PFSK-1 (cell line): Measurements from ENCODE around the gene PSME2.

Experiments used
- FOXP2 ChIP-seq: optimal IDR thresholded peaks from 2 replicates; pipeline ENCODE3; 2011; ENCODE audit warnings: borderline replicate concordance, control low read depth, inconsistent platforms; ENCODE audit not compliant: insufficient read depth; ENCODE audit errors: extremely low read length, extremely low read depth
- POLR2AphosphoS5 ChIP-seq: IDR thresholded peaks from 2 replicates; pipeline ENCODE4 v1.6.1; 2012; ENCODE audit warnings: low read depth, mild to moderate bottlenecking, control low read depth, low read length, moderate library complexity
- SIN3A ChIP-seq: IDR thresholded peaks from 2 replicates; pipeline ENCODE4 v1.6.1; 2012; ENCODE audit warnings: mild to moderate bottlenecking, low read length, moderate library complexity, borderline replicate concordance; ENCODE audit not compliant: insufficient read depth
- TAF1 ChIP-seq: IDR thresholded peaks from 2 replicates; pipeline ENCODE4 v1.6.1; 2012; ENCODE audit warnings: low read length, control low read depth, borderline replicate concordance; ENCODE audit not compliant: insufficient read depth
- TF ChIP-seq, protein P1 (sequence below), 2 experiments: IDR thresholded peaks; 2 replicates each; pipeline versions ENCODE4 v1.6.1 to v1.8.0; 2011 to 2012; ENCODE audit warnings: low read depth in 2 of 2, low read length in 2 of 2, control low read depth in 1 of 2, inconsistent platforms in 1 of 2, mild to moderate bottlenecking in 1 of 2, moderate library complexity in 1 of 2; ENCODE audit not compliant: insufficient read depth in 1 of 2

The PSME2 gene

DNA sequence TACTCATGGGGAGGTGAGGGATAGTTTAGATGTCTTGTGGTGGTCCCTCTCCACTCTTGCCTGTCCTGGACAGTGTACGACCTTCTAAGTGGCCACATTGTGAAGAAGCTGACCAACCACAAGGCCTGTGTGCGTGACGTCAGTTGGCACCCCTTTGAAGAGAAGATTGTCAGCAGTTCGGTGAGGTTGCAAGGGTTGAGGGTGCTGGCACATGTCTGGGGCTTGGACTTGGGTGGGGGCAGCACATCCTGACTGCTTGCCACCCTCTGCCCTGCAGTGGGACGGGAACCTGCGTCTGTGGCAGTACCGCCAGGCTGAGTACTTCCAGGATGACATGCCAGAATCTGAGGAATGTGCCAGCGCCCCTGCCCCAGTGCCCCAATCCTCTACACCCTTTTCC, 23.5 kb downstream of the PSME2 start:
- TF ChIP-seq SIN3A (no peak), FOXP2 (no peak), POLR2AphosphoS5 (no peak), TAF1 (no peak)
- TF ChIP-seq, protein P1, sequence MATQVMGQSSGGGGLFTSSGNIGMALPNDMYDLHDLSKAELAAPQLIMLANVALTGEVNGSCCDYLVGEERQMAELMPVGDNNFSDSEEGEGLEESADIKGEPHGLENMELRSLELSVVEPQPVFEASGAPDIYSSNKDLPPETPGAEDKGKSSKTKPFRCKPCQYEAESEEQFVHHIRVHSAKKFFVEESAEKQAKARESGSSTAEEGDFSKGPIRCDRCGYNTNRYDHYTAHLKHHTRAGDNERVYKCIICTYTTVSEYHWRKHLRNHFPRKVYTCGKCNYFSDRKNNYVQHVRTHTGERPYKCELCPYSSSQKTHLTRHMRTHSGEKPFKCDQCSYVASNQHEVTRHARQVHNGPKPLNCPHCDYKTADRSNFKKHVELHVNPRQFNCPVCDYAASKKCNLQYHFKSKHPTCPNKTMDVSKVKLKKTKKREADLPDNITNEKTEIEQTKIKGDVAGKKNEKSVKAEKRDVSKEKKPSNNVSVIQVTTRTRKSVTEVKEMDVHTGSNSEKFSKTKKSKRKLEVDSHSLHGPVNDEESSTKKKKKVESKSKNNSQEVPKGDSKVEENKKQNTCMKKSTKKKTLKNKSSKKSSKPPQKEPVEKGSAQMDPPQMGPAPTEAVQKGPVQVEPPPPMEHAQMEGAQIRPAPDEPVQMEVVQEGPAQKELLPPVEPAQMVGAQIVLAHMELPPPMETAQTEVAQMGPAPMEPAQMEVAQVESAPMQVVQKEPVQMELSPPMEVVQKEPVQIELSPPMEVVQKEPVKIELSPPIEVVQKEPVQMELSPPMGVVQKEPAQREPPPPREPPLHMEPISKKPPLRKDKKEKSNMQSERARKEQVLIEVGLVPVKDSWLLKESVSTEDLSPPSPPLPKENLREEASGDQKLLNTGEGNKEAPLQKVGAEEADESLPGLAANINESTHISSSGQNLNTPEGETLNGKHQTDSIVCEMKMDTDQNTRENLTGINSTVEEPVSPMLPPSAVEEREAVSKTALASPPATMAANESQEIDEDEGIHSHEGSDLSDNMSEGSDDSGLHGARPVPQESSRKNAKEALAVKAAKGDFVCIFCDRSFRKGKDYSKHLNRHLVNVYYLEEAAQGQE (IDR thresholded peaks at IDR 0.05; ENCODE audit: insufficient read depth in 1 of 2, low read depth in 2 of 2, low read length in 2 of 2) = no peak

DNA sequence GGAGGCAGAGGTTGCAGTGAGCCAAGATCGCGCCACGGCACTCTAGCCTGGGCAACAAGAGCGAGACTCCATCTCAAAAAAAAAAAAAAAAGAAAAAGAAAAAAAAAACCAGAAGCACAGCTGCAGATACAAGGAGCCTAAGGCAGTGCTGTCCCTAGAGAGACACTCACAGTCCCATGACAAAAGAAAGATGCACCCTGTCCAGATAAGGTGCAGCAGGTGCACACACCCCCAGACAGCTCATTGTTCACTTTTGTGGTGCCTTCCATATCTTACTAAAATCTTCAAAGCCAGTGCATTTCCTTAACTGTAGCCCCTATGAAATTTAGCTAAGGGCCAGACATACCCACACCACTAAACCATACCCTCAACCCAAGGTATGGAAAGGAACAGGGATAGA, 24.0 kb downstream of the PSME2 start:
- TF ChIP-seq SIN3A = no peak
- TF ChIP-seq, protein P1 (IDR thresholded peaks at IDR 0.05; ENCODE audit: insufficient read depth in 1 of 2, low read depth in 2 of 2, low read length in 2 of 2) = no peak
- no peak for TF ChIP-seq FOXP2
- no peak for TF ChIP-seq POLR2AphosphoS5
- no peak for TF ChIP-seq TAF1

DNA sequence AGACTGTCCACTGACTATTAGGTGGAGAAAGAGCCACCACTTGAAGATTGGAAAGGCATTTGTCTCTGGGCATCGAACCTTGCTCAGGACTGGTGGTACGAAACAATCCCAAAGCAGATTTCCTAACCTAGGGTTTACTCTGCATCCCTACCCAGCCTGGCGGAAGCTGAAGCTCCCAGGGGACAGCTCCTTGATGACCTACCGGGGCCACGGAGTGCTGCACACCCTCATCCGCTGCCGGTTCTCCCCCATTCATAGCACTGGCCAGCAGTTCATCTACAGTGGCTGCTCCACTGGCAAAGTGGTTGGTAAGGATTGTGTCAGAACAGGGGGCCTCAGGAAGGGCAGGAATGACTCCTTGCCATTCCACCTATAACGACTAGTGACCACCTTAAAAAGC, 25.2 kb downstream of the PSME2 start:
- TF ChIP-seq, protein P1 (IDR thresholded peaks at IDR 0.05; ENCODE audit: insufficient read depth in 1 of 2, low read depth in 2 of 2, low read length in 2 of 2) = no peak
- no peak for TF ChIP-seq POLR2AphosphoS5
- TF ChIP-seq SIN3A = no peak
- TF ChIP-seq TAF1 = no peak
- TF ChIP-seq FOXP2 = no peak

DNA sequence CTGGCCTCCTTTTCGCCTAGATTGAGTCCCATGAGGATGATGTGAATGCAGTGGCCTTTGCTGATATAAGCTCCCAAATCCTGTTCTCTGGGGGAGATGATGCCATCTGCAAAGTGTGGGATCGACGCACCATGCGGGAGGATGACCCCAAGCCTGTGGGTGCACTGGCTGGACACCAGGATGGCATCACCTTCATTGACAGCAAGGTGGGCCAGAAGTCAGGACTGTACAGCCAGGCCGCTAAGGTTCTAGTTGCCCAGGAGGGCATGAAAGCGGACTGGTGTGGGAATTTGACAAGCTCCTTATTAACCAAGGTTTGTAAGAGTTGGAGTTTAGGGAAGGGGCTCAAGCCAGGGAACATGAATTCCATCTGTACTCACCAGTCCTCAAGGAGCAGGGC, 26.7 kb downstream of the PSME2 start:
- TF ChIP-seq, protein P1 (IDR thresholded peaks at IDR 0.05; ENCODE audit: insufficient read depth in 1 of 2, low read depth in 2 of 2, low read length in 2 of 2) = no peak
- no peak for TF ChIP-seq FOXP2
- TF ChIP-seq POLR2AphosphoS5 = no peak
- TF ChIP-seq SIN3A = no peak
- no peak for TF ChIP-seq TAF1

DNA sequence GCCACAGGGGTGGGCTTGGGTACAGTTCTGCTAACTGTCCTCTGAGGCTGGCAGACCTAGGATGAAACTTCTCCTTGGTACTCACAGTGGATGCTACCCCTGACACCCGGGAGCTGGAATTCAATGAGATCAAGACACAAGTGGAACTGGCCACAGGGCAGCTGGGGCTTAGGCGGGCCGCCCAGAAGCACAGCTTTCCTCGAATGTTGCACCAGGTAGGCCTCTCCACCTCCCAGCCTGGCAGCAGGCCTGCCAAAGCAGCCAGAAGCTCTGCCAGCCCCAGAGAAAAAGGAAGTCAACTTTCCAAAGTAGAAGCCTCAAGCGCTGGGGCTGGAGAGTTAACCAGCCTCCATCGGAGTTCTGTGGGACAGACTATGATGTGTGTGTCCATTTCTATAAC, 29.2 kb downstream of the PSME2 start:
- TF ChIP-seq FOXP2 = no peak
- TF ChIP-seq SIN3A = no peak
- TF ChIP-seq, protein P1 (IDR thresholded peaks at IDR 0.05; ENCODE audit: insufficient read depth in 1 of 2, low read depth in 2 of 2, low read length in 2 of 2) = no peak
- no peak for TF ChIP-seq TAF1
- TF ChIP-seq POLR2AphosphoS5 = no peak
